ENCODE results near the gene TFPI. TPM values are rescaled to one million over a fixed set of nuclear protein-coding genes. Genes with fewer than 3 reads are reported as not detected.

The TFPI gene
- total RNA-seq, 1 experiment from 2014 or later: 129 TPM

- no TSS peak for BruUV-seq (replicated peaks)
- Histone ChIP-seq H3K4me3 (ENCODE audit: low read depth in 2 of 2, low read length in 2 of 2) (no peak overlapping the region), H3K4me1 (ENCODE audit: control insufficient read depth, insufficient read depth, low read length) (no peaks in the 10 kb centered on the region), H3K27ac (ENCODE audit: low read length) (no peak overlapping the region), H3K27me3 (ENCODE audit: control insufficient read depth, insufficient read depth, low read length) (no peaks in the 10 kb centered on the region), H3K9me3 (ENCODE audit: control insufficient read depth, insufficient read depth, low read depth, low read length) (no peaks in the 10 kb centered on the region), H3K36me3 (ENCODE audit: control insufficient read depth, insufficient read depth, low read length) (peaks cover 5% of the 10 kb centered on the region; the same call in 1 of the 2 replicates)
- intact Hi-C loops (cut with micrococcal nuclease; ENCODE audit: unreplicated experiment): no loop called here
- ChIA-PET CTCF (no interaction called here), POLR2A (no interaction called here)
- DNase-seq (ENCODE audit: low read depth, low spot score) (no peak), ATAC-seq (no peak; the same call in 1 of the 2 replicates)
- TF ChIP-seq SIN3A (IDR thresholded peaks at IDR 0.05; ENCODE audit: borderline replicate concordance, insufficient read depth, low read depth, low read length) (no peak), CTCF (IDR thresholded peaks at IDR 0.05) (no peak), POLR2AphosphoS5 (IDR thresholded peaks at IDR 0.05; ENCODE audit: low read depth, low read length) (no peak), REST (IDR thresholded peaks at IDR 0.05; ENCODE audit: insufficient read depth in 1 of 2, low read depth in 2 of 2, low read length in 1 of 2) (no peak)
- in situ Hi-C loops (cut with HindIII; ENCODE audit: low pct_unique_long_range_greater_than_20kb, low sequenced_read_pairs): no loop called here
Measured at GRCh38 chr2:187461294-187462261, 92.7 kb downstream of the TFPI start.

DNA sequence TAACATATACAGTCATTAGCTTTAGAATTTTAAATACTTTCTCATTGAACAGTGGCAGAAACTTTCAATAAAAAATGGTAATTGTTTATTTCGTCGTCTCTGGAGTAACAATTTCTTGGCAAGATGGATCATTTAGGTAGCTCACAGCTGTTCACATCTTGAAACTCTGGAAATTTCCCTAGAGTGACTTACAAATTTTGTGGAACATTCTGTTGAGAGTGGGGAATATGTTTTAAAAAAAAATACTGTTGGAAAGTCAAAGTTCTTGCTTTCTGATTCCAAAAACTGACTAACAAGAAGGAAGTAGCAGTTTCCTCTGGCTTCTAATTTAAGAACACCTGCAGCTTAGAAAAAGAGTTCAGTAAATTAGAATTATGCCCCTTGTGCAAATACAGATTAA, 95.0 kb downstream of the TFPI start:
- Histone ChIP-seq H3K27me3 (ENCODE audit: control insufficient read depth, insufficient read depth, low read length) (no peaks in the 10 kb centered on the region), H3K36me3 (ENCODE audit: control insufficient read depth, insufficient read depth, low read length) (no peaks in the 10 kb centered on the region), H3K4me1 (ENCODE audit: control insufficient read depth, insufficient read depth, low read length) (no peaks in the 10 kb centered on the region), H3K9me3 (ENCODE audit: control insufficient read depth, insufficient read depth, low read depth, low read length) (no peaks in the 10 kb centered on the region), H3K4me3 (ENCODE audit: low read depth in 2 of 2, low read length in 2 of 2) (no peak overlapping the region), H3K27ac (ENCODE audit: low read length) (no peak overlapping the region)
- DNase-seq (ENCODE audit: low read depth, low spot score): no peak
- ATAC-seq: no peak
- TF ChIP-seq TCF7L2 (IDR thresholded peaks at IDR 0.05; ENCODE audit: low read depth, low read length): no peak
- TF ChIP-seq POLR2AphosphoS5 (IDR thresholded peaks at IDR 0.05; ENCODE audit: low read depth, low read length): no peak
- TF ChIP-seq REST (IDR thresholded peaks at IDR 0.05; ENCODE audit: insufficient read depth in 1 of 2, low read depth in 2 of 2, low read length in 1 of 2): no peak
- TF ChIP-seq SIN3A (IDR thresholded peaks at IDR 0.05; ENCODE audit: borderline replicate concordance, insufficient read depth, low read depth, low read length): no peak
- no peak for TF ChIP-seq CTCF (IDR thresholded peaks at IDR 0.05)
- ChIA-PET CTCF (no interaction called here), POLR2A (no interaction called here)
- intact Hi-C loops (cut with micrococcal nuclease; ENCODE audit: unreplicated experiment): no loop called here
- in situ Hi-C loops (cut with HindIII; ENCODE audit: low pct_unique_long_range_greater_than_20kb, low sequenced_read_pairs): no loop called here
- no TSS peak for BruUV-seq (replicated peaks)

All from Panc1 (cell line).